GM18870 (cell line): ENCODE results near the gene OVCH1.
"Not testable (repeated sequence)": the region's sequence is repeated elsewhere in the genome, so short reads cannot be mapped to it uniquely, and the experiment has no call there.

Experiments used
- ATAC-seq: cut with Tn5 transposase; IDR thresholded peaks from one replicate; pipeline ENCODE4 v1.9.1; 2021; ENCODE audit warnings: moderate library complexity; ENCODE audit not compliant: unreplicated experiment

The OVCH1 gene

DNA sequence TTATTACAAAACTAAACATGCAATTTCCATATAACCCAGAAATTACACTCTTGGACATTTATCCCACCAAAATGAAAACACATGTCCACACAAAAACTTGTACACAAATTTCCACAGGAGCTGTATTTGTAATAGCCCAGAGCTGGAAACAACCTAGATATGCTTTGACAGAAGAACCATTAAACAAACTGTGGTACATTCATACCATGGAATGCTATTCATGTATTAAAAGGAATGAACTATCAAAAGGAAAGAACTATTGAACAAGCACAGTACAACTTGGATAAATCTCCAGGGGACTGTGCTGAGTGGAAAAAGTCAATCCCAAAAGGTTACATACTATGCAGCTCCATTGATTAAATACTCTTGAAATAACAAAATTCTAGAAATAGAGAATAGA, 80.7 kb downstream of the OVCH1 start:
- no peak for ATAC-seq

GRCh38 chr12:29415111-29415510, 82.4 kb downstream of the OVCH1 start:
- ATAC-seq: no peak

DNA sequence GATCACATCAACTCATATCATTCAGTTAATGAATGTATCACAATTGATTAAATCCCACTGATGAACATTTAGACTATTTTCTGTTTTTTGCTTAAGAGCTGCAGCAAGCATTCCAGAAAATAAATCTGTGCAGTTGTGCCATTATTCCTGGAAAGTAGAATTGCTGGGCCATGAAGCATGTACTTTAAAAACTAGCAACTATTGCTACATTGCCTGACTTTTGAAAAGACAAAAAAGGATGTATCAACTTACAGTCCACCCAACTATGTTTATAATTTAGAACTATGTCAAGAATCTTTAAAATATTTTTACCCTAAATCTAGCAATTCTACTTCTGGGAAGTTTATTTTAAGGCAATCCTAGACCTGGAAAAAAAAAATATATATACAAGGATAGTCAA, 83.1 kb downstream of the OVCH1 start:
- ATAC-seq: no peak

GRCh38 chr12:29405561-29405960, 91.9 kb downstream of the OVCH1 start:
- ATAC-seq: no peak

GRCh38 chr12:29403991-29404390, 93.5 kb downstream of the OVCH1 start:
- no peak for ATAC-seq

- no peak for ATAC-seq
Observed at GRCh38 chr12:29402437-29402836, 95.0 kb downstream of the OVCH1 start.

DNA sequence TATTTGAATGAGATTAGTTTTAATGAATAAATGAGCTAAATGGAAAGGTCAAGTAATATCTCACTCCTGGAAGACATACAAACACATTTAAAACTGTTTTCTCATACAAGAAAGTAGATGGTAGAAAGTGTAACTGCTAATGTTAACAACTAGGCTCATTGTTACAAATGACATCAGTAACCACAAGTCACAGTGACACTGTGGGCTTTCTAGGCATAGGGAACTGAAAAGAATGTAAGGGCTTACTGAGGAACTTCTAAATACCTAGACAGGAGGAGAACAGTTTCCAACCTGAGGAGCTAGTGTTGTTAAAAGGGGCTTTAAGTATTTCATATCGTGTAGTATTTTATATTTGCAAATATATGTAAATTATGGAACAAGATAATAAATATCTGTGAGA, 99.0 kb downstream of the OVCH1 start:
- ATAC-seq: no peak

DNA sequence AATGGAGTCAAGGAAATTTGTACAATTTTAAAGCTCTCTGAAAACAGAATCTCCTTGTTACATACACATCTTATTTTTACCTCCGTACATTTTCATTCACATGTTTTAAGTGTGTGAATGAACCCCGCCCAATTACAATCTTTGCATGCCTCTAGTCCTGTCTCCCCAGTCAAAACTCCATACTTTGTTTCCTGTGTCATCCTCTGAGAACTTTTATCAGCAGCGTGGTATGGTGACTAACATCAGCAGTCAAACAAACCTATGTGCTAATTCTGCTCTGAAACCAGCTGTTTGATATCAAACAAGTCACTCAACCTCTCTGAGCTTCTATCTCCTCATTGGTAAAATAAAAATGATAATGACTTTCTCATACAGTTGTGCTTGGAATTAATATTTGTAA, 100.7 kb downstream of the OVCH1 start:
- ATAC-seq: no peak

GRCh38 chr12:29395356-29395755, 102.1 kb downstream of the OVCH1 start:
- ATAC-seq: no peak

DNA sequence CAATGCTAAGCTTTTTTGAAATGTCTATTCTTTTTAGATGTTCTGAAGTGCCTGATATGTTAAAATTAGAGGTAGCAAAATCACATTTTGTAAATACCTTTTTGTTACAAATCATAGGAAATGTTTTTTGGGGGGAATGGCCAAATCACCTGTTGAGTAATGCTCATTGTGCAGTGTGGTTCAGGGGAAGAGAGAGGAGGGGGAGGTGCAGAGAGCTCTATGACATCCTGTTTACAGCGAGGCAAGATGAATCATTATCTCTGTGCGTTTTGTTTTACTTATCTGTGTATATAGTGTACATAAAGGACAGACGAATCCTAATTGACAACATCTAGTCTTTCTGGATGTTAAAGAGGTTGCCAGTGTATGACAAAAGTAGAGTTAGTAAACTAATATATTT, 107.1 kb downstream of the OVCH1 start:
- not testable (repeated sequence) for ATAC-seq

- ATAC-seq: no peak
Observed at GRCh38 chr12:29389295-29389919, 108.1 kb downstream of the OVCH1 start.

- not testable (repeated sequence) for ATAC-seq
Observed at GRCh38 chr12:29386084-29386680, 111.3 kb downstream of the OVCH1 start.

GRCh38 chr12:29385194-29385593, 112.3 kb downstream of the OVCH1 start:
- not testable (repeated sequence) for ATAC-seq

DNA sequence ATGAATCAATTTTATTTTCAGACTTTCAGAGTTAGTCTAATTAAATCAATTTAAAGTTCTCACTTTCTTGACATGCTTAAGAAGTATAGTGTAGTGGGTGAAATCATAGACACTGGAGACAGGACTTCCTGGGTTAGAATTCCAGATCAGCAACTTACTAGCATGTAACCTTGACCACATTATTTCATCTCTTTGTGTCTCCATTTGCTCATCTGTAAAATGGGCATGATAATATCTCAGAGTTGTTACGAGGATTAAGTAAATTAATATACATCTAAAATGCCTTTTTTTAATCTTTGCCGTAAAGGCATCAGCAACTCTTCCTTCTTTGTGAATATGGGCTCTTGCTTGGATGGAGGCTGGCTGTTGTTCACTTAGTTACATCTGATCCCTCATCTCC, 115.2 kb downstream of the OVCH1 start:
- ATAC-seq: no peak

DNA sequence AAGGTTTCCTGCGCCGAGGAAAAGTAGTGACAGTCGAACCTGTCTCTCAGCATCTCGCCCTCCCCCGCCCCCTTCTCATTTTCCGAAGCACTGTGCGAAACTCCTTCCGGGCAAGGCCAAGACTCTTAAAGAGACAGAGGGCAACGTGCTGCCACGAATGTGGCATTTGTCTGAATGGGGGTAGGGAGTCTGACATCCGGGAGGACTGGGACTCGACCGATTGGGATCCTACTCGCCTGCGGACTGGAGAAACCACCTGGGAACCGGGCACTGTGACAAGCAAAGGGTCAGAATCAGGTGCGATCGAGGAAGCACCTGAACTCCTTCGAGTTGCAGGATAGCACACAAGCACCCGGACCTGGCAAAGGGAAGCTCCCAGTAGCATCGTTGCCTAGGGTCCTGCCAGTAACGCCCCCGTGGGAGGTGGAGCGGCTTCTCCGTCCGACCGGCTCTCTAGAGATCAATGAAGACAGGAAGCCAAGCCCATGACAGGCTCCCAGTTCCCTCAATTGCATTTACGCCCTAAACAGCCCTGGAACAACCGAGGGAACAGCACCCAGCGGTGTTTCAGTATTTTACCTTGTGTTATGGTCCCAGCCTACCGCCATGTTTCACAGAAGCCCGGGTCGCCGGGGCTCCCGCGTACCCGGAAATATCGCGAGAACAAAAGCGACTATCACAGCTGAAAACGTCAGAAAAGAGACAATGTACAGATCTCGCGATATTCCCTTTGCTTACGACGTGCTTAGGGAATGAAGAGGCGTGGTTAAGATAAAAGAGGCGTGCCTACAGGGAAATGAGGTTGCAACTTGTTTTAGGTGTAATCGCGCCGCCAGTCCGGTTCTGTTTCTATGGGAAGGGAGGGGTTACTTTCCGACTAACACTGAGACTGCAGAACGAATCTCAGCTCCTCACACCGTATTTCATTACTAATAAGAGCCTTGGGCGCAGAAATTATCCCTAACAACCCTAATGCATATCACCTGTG, 116.7 kb downstream of the OVCH1 start, which contains the start of gene ERGIC2:
TSS of gene ERGIC2 (minus strand) at position 637 of the 988 bp plus-strand sequence. CDS start 9,539 bp downstream, outside the sequence.
- peak; percentile 98 for ATAC-seq
